Activated T-helper 1 cell treated with anti-CD3 and anti-CD28 coated beads, Interleukin-2, amount 50 U/mL, for 16 hours (primary cell): ENCODE measurements around the gene OR4F16.
"Not testable (repeated sequence)": the region's sequence is repeated elsewhere in the genome, so short reads cannot be mapped to it uniquely, and the experiment has no call there.

Source experiments
- DNase-seq, 2 donors: peaks; one replicate each; pipeline ENCODE4 v3.0.0-alpha.2; 2020; ENCODE audit warnings: low read depth in 1 of 2, low spot score in 1 of 2

The OR4F16 gene

GRCh38 chr1:686554-686953, at the start of gene OR4F16:
TSS of gene OR4F16 (minus strand) at chr1:686654. CDS start at chr1:686654, 0 bp downstream.
- not testable (repeated sequence) for DNase-seq

- DNase-seq: not testable (repeated sequence)
These were observed 47.2 kb upstream of the OR4F16 start for GRCh38 chr1:733649-734048.

- not testable (repeated sequence) for DNase-seq
These were observed 40.6 kb upstream of the OR4F16 start for GRCh38 chr1:727040-727439.
